Panc1 (cell line): Measurements from ENCODE around the gene KRT5.

ENCODE experiments used
- CTCF ChIP-seq: fragments of 450-650 bp; IDR thresholded peaks from 2 replicates; pipeline ENCODE4 v1.5.1; 2017; ENCODE audit warnings: mild to moderate bottlenecking
- POLR2AphosphoS5 ChIP-seq: IDR thresholded peaks from 2 replicates; pipeline ENCODE4 v1.6.1; 2012; ENCODE audit warnings: mild to moderate bottlenecking, low read depth, low read length, moderate library complexity
- REST ChIP-seq, 2 experiments: IDR thresholded peaks; 2 replicates each; pipeline ENCODE4 v1.6.1; 2011 to 2012; ENCODE audit warnings: low read depth in 2 of 2, control low read depth in 1 of 2, low read length in 1 of 2, mild to moderate bottlenecking in 1 of 2, moderate library complexity in 1 of 2; ENCODE audit not compliant: insufficient read depth in 1 of 2
- SIN3A ChIP-seq: IDR thresholded peaks from 2 replicates; pipeline ENCODE4 v1.6.1; 2012; ENCODE audit warnings: low read depth, mild to moderate bottlenecking, low read length, moderate library complexity, borderline replicate concordance; ENCODE audit not compliant: insufficient read depth
- TCF7L2 ChIP-seq: IDR thresholded peaks from 2 replicates; pipeline ENCODE4 v1.6.1; 2011; ENCODE audit warnings: mild to moderate bottlenecking, low read depth, low read length, inconsistent platforms

DNA sequence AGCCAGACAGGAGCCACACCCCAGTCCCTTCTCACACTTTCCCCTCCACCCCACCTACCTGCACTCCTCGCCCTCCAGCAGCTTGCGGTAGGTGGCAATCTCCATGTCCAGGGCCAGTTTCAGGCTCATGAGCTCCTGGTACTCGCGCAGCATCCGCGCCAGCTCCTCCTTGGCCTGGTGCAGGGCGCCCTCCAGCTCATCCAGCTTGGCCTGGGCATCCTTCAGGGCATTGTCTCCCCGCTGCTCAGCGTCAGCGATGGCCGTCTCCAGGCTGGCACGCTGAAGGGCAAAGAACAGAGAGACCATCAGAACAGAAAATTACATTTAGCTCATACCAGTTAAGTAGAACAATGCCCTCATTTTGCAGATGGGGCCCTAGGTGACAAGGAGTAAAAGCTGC lies 47.9 kb upstream of the KRT5 start:
- TF ChIP-seq CTCF (no peak), POLR2AphosphoS5 (no peak), REST (IDR thresholded peaks at IDR 0.05; ENCODE audit: insufficient read depth in 1 of 2, low read depth in 2 of 2, low read length in 1 of 2) (no peak), TCF7L2 (no peak), SIN3A (no peak)
